Pancreas (tissue), 10 donors: Measurements from ENCODE around the gene REXO1. TPM values are rescaled to one million over a fixed set of nuclear protein-coding genes. Genes with fewer than 3 reads are reported as not detected.

ENCODE experiments used
- ATAC-seq, 4 donors: fragments of 200-7000 bp; cut with Tn5 transposase; one replicate each; pipeline versions ENCODE4 v1.8.0 to v1.9.1; 2020; ENCODE audit warnings: mild to moderate bottlenecking in 4 of 4, moderate library complexity in 4 of 4
- DNase-seq, 6 donors: peaks; one replicate each; pipeline ENCODE4 v3.0.0-alpha.2; 2020
- FAIRE-seq: peaks from 2 replicates; lab custom pipeline; 2012; peaks lifted over from hg19 to GRCh38; lab: Jason Lieb, UNC
- H3K27ac ChIP-seq, 4 donors: fragments of 200-600 bp; sonication (generic); 1 replicate in 3 of 4; 2 replicates in 1 of 4; pipeline versions ENCODE4 v1.5.0 to v1.8.0; 2020
- H3K27me3 ChIP-seq, 4 donors: fragments of 200-600 bp; one replicate each; pipeline ENCODE4 v1.8.0; 2021
- H3K36me3 ChIP-seq, 3 donors: fragments of 200-600 bp; sonication (generic) in 1 of 3; one replicate each; pipeline versions ENCODE4 v1.5.0 to v1.8.0; 2020 to 2021
- H3K4me1 ChIP-seq, 3 donors: fragments of 200-600 bp; one replicate each; pipeline ENCODE4 v1.8.0; 2021
- H3K4me3 ChIP-seq, 4 donors: fragments of 200-600 bp; sonication (generic) in 2 of 4; one replicate each; pipeline versions ENCODE4 v1.5.0 to v1.8.0; 2020 to 2021
- H3K9me3 ChIP-seq, 4 donors: fragments of 200-600 bp; one replicate each; pipeline ENCODE4 v1.8.0; 2021
- CTCF ChIP-seq, 4 donors: fragments of 200-600 bp; sonication (generic) in 3 of 4; IDR thresholded peaks; one replicate each; pipeline versions ENCODE4 v1.5.0 to v1.8.0; 2021; ENCODE audit warnings: antibody characterized with exemption in 4 of 4
- WGBS, 2 donors: extraction: QIAGEN DNeasy Blood & Tissue Kit; methylation state at CpG; one replicate each; pipeline ENCODE4 v1.1.7; 2013; 5-methylcytosine and 5-hydroxymethylcytosine counted together
- intact Hi-C, 3 donors: fragments of 100-400 bp; cut with DNase I; formaldehyde crosslinking; loops; one replicate each; pipeline versions ENCODE4 v1.11.1 to v1.14.2; 2022
- polyA plus RNA-seq, 2 donors: library from polyadenylated mRNA; stranded (reverse); fragments of 200-250 nt; gene quantifications; one replicate each; pipeline ENCODE4 v1.2.3, GENCODE V29; 2013
- total RNA-seq, 6 donors: library from RNA; stranded (reverse); fragmentation: NEBNext Ultra II Directional in 4 of 6; extraction: Animal tissue kit (Norgen Biotek cat#: 25700) in 4 of 6; gene quantifications; one replicate each; pipeline versions ENCODE4 v1.2.1 to v1.2.4, GENCODE V29; 2021 to 2023
- donor health status: healthy with polysubstance abuse.
- donor health status: DM: no; HTN: no; CAD: no; lungs with moderate emphysema.
- donor health status: DM: no; HTN: no; CAD: no.
- donor health status: control.
- donor health status: control.
- donor health status: Bipolar disorder and iron deficiency.
- donor health status: DM: yes; HTN: yes; CAD: no.
- donor health status: DM: no; HTN: no; CAD: no.
- donor health status: DM: no; HTN: no; CAD: no.
- donor health status: DM: yes; HTN: yes; CAD: no.

REXO1 gene
- total and polyA plus RNA-seq, 8 donors, result 10.5 to 42.2 (median 16.0) TPM

- TF ChIP-seq CTCF (IDR thresholded peaks at IDR 0.05), result no peak
- Histone ChIP-seq H3K4me1 (no peaks in the 10 kb centered on the region), H3K27me3 (peaks cover 0 to 29% (median 0%) of the 10 kb centered on the region in 4 donors), H3K36me3 (no peaks in the 10 kb centered on the region), H3K9me3 (no peaks in the 10 kb centered on the region), H3K4me3 (no peak overlapping the region), H3K27ac (no peak overlapping the region)
- FAIRE-seq, result no peak
- intact Hi-C loops, result no loop called here
- 10% methylated on average over 14 to 16 of the region's 16 CpGs for WGBS, 2 donors
- no peak for DNase-seq
- no peak for ATAC-seq
Measured at GRCh38 chr19:1779574-1779973, 68.7 kb downstream of the REXO1 start.

DNA sequence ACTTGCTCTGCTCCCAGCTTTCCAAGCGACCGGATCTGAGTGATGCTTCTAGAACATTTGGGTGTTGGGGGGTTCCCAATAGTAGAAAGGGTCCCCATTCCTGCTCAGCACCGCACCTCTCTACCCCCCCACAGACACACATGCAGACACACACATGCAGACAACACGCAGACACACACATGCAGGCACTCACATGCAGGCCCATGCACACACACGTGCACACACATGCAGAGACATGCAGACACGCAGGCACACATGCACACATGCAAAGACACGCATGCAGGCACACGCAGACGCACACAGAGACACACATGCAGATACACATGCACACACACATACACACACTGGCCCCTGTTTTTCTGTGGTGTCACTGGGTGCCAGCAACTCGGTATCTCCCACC lies 71.1 kb downstream of the REXO1 start:
- 46 to 61% methylated on average over 10 of the region's 10 CpGs for WGBS, 2 donors
- no peak overlapping the region for H3K4me3 ChIP-seq
- H3K36me3 ChIP-seq, result no peaks in the 10 kb centered on the region
- DNase-seq, result no peak
- H3K27me3 ChIP-seq, result peaks cover 0 to 24% (median 0%) of the 10 kb centered on the region in 4 donors
- FAIRE-seq, result no peak
- H3K9me3 ChIP-seq, result no peaks in the 10 kb centered on the region
- TF ChIP-seq CTCF (IDR thresholded peaks at IDR 0.05), result no peak
- intact Hi-C loops, result no loop called here
- no peak for ATAC-seq
- no peaks in the 10 kb centered on the region for H3K4me1 ChIP-seq
- H3K27ac ChIP-seq, result no peak overlapping the region

DNA sequence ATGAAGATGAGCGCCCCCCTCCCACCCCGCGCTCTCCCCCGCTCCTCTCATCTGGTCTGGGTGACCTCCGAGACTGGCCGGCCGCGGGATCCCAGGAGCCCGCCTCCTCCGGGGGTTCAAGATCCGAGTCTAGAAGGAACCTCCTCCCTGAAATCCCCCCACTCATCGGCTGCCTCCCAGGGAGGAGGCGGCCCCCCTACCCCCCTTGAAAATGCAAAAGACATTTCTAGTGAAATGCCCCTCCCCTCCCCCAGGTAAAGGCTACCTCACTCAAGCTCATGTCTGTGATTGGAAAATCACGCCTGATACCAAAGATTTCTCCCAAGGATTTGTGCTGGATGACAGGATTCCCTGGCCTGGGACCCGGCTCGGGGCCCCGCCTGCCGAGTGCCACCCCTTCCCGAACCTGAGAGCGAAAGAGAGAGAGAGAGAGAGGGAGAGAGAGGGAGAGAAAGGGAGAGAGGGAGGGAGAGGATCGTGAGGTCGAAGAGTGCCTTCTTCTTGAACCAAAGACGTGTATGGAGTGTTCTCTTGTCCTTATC lies 71.6 kb downstream of the REXO1 start:
- ATAC-seq (no peak), FAIRE-seq (no peak), DNase-seq (no peak)
- no peak overlapping the region for H3K27ac ChIP-seq
- WGBS, 2 donors, result 7 to 11% methylated on average over 22 to 23 of the region's 23 CpGs
- no peaks in the 10 kb centered on the region for H3K36me3 ChIP-seq
- TF ChIP-seq CTCF (IDR thresholded peaks at IDR 0.05), result no peak
- no peak overlapping the region for H3K4me3 ChIP-seq
- no peaks in the 10 kb centered on the region for H3K9me3 ChIP-seq
- H3K4me1 ChIP-seq, result no peaks in the 10 kb centered on the region
- intact Hi-C loops, result no loop called here
- H3K27me3 ChIP-seq, result peaks cover 0 to 22% (median 0%) of the 10 kb centered on the region in 4 donors

GRCh38 chr19:1775951-1776605 lies 72.2 kb downstream of the REXO1 start:
- ATAC-seq, result no peak
- H3K9me3 ChIP-seq, result peaks cover 0 to under 1% (median 0%) of the 10 kb centered on the region in 4 donors
- no peaks in the 10 kb centered on the region for H3K36me3 ChIP-seq
- no peaks in the 10 kb centered on the region for H3K4me1 ChIP-seq
- no peak for FAIRE-seq
- TF ChIP-seq CTCF (IDR thresholded peaks at IDR 0.05), result no peak
- H3K27ac ChIP-seq, result no peak overlapping the region
- H3K4me3 ChIP-seq, result no peak overlapping the region
- peak in 1 of 6 donors; percentile 55 for DNase-seq
- WGBS, 2 donors, result 4% methylated on average over 46 to 50 of the region's 50 CpGs
- intact Hi-C loops, result no loop called here
- peaks cover 0 to 24% (median 0%) of the 10 kb centered on the region in 4 donors for H3K27me3 ChIP-seq
